A673 (cell line): ENCODE measurements around the gene VARS2. TPM values are rescaled to one million over a fixed set of nuclear protein-coding genes. Genes with fewer than 3 reads are reported as not detected.

Experiments used
- BruUV-seq: library from RNA; stranded (reverse); fragments of 400-500 nt; replicated peaks from 2 replicates; lab custom pipeline; 2021; lab: Mats Ljungman, UMichigan
- CTCF ChIA-PET: fragments of 300-600 bp; sonication (Branson Sonifier 250); formaldehyde crosslinking; loops from one replicate; lab custom pipeline; 2022; ENCODE audit warnings: antibody characterized with exemption; lab: Charles Lee
- POLR2A ChIA-PET: fragments of 300-600 bp; sonication (Branson Sonifier 250); formaldehyde crosslinking; loops from one replicate; lab custom pipeline; 2022; ENCODE audit warnings: antibody characterized with exemption; ENCODE audit not compliant: low non-redundant PET; lab: Charles Lee
- DNase-seq: peaks from one replicate; pipeline ENCODE4 v3.0.0-alpha.2; 2015; ENCODE audit warnings: low spot score
- H3K27ac ChIP-seq: fragments of 200-600 bp; sonication (generic); 2 replicates; pipeline ENCODE4 v1.5.1; 2016; ENCODE audit warnings: mixed run types, low read depth, mild to moderate bottlenecking, mixed read lengths, antibody characterized with exemption, low read length; ENCODE audit not compliant: poor library complexity, severe bottlenecking
- H3K27me3 ChIP-seq: fragments of 200-600 bp; sonication (generic); replicated peaks from 2 replicates; pipeline ENCODE4 v1.6.1; 2017; ENCODE audit warnings: mixed run types, low read depth, mild to moderate bottlenecking, mixed read lengths, antibody characterized with exemption, low read length; ENCODE audit not compliant: insufficient read depth, poor library complexity
- H3K36me3 ChIP-seq: fragments of 200-600 bp; sonication (generic); 2 replicates; pipeline ENCODE4 v1.6.1; 2016; ENCODE audit warnings: mixed run types, mild to moderate bottlenecking, mixed read lengths, antibody characterized with exemption, low read length; ENCODE audit not compliant: insufficient read depth, poor library complexity, severe bottlenecking
- H3K4me1 ChIP-seq: fragments of 200-600 bp; sonication (generic); 2 replicates; pipeline ENCODE4 v1.6.1; 2017; ENCODE audit warnings: mixed run types, mild to moderate bottlenecking, mixed read lengths, antibody characterized with exemption, low read length; ENCODE audit not compliant: insufficient read depth, poor library complexity, severe bottlenecking
- H3K4me3 ChIP-seq: fragments of 200-600 bp; sonication (generic); 2 replicates; pipeline ENCODE4 v1.5.1; 2016; ENCODE audit warnings: low read depth, mixed run types, mild to moderate bottlenecking, mixed read lengths, low read length; ENCODE audit not compliant: poor library complexity, severe bottlenecking
- H3K9me3 ChIP-seq: fragments of 200-600 bp; sonication (generic); 2 replicates; pipeline ENCODE4 v1.6.1; 2016; ENCODE audit warnings: mixed run types, low read depth, mild to moderate bottlenecking, mixed read lengths, antibody characterized with exemption, low read length; ENCODE audit not compliant: poor library complexity, severe bottlenecking
- CTCF ChIP-seq: fragments of 300-800, 200-600 bp; sonication (generic); conservative IDR thresholded peaks from 2 replicates; pipeline ENCODE4 v1.5.1; 2017; ENCODE audit warnings: low read depth, mild to moderate bottlenecking, antibody characterized with exemption, low read length, moderate library complexity, mixed read lengths
- EZH2 ChIP-seq: fragments of 200-600 bp; sonication (generic); IDR thresholded peaks from 2 replicates; pipeline ENCODE4 v1.6.1; 2017; ENCODE audit warnings: borderline replicate concordance, low read depth, mild to moderate bottlenecking, mixed read lengths, antibody characterized with exemption, low read length; ENCODE audit not compliant: poor library complexity, severe bottlenecking
- intact Hi-C: fragments of 100-400 bp; cut with micrococcal nuclease; formaldehyde crosslinking; loops from one replicate; pipeline ENCODE4 v1.10.0; 2022; ENCODE audit not compliant: unreplicated experiment
- total RNA-seq: library from RNA; stranded (reverse); gene quantifications from 2 replicates; pipeline ENCODE4 v1.2.3, GENCODE V29; 2021

Gene VARS2
- total RNA-seq, 1 experiment from 2014 or later = 48.4 TPM

- POLR2A ChIA-PET = no interaction called here
Observed at GRCh38 chr6:30897882-30898281, 16.2 kb upstream of the VARS2 start.

GRCh38 chr6:30898750-30899360 lies 15.2 kb upstream of the VARS2 start:
- ChIA-PET POLR2A (no interaction called here), CTCF (no interaction called here)
- Histone ChIP-seq H3K27ac (no peak overlapping the region), H3K4me1 (no peaks in the 10 kb centered on the region), H3K27me3 (no peaks in the 10 kb centered on the region), H3K36me3 (peaks cover 19% of the 10 kb centered on the region), H3K9me3 (no peaks in the 10 kb centered on the region), H3K4me3 (no peak overlapping the region)
- BruUV-seq = no TSS peak
- no peak for DNase-seq
- TF ChIP-seq CTCF = no peak
- no peak for TF ChIP-seq EZH2
- intact Hi-C loops = no loop called here

More at GRCh38 chr6:30897882-30898281, 16.2 kb upstream of the VARS2 start:
- intact Hi-C loops = no loop called here
- DNase-seq = no peak
- BruUV-seq = no TSS peak
- H3K36me3 ChIP-seq = peaks cover 24% of the 10 kb centered on the region
- no peak overlapping the region for H3K27ac ChIP-seq
- no peaks in the 10 kb centered on the region for H3K4me1 ChIP-seq
- no peak for TF ChIP-seq EZH2
- no peak for TF ChIP-seq CTCF
- H3K27me3 ChIP-seq = no peaks in the 10 kb centered on the region
- CTCF ChIA-PET = no interaction called here
- H3K4me3 ChIP-seq = no peak overlapping the region
- no peaks in the 10 kb centered on the region for H3K9me3 ChIP-seq

- ChIA-PET POLR2A (no interaction called here), CTCF (no interaction called here)
- no TSS peak for BruUV-seq
- no peak overlapping the region for H3K27ac ChIP-seq
- no peaks in the 10 kb centered on the region for H3K9me3 ChIP-seq
- H3K4me1 ChIP-seq = peaks cover 1% of the 10 kb centered on the region
- DNase-seq = no peak
- no peaks in the 10 kb centered on the region for H3K27me3 ChIP-seq
- H3K36me3 ChIP-seq = peaks cover 19% of the 10 kb centered on the region
- intact Hi-C loops = no loop called here
- no peak overlapping the region for H3K4me3 ChIP-seq
- no peak for TF ChIP-seq EZH2
- TF ChIP-seq CTCF = no peak
Observed at GRCh38 chr6:30900863-30901417, 13.1 kb upstream of the VARS2 start.
